H9 (cell line): ENCODE measurements around the gene DIAPH3. TPM values are rescaled to one million over a fixed set of nuclear protein-coding genes. Genes with fewer than 3 reads are reported as not detected.

Source experiments
- DNase-seq: peaks from one replicate; pipeline ENCODE4 v3.0.0-alpha.2; 2017
- H2AFZ ChIP-seq: one replicate; pipeline ENCODE4 v1.6.1; 2013; ENCODE audit warnings: mild to moderate bottlenecking, low read length, control low read depth, moderate library complexity
- H2AK5ac ChIP-seq: 2 replicates; pipeline ENCODE4 v1.6.1; 2013; ENCODE audit warnings: low read length, control low read depth, mixed read lengths; ENCODE audit not compliant: insufficient read length
- H2BK120ac ChIP-seq: one replicate; pipeline ENCODE4 v1.6.1; 2013; ENCODE audit warnings: low read depth, mild to moderate bottlenecking, low read length, control low read depth, inconsistent platforms; ENCODE audit not compliant: poor library complexity, severe bottlenecking
- H2BK12ac ChIP-seq: 2 replicates; pipeline ENCODE4 v1.6.1; 2013; ENCODE audit warnings: low read length, control low read depth, mixed read lengths, low read depth; ENCODE audit not compliant: insufficient read length
- H2BK15ac ChIP-seq: 2 replicates; pipeline ENCODE4 v1.6.1; 2013; ENCODE audit warnings: low read depth, low read length, control low read depth
- H2BK20ac ChIP-seq: one replicate; pipeline ENCODE4 v1.6.1; 2013; ENCODE audit warnings: low read depth, mild to moderate bottlenecking, low read length, control low read depth, inconsistent platforms; ENCODE audit not compliant: poor library complexity, severe bottlenecking
- H2BK5ac ChIP-seq: 2 replicates; pipeline ENCODE4 v1.6.1; 2013; ENCODE audit warnings: low read length, control low read depth, mixed read lengths; ENCODE audit not compliant: insufficient read length
- H3K14ac ChIP-seq: 2 replicates; pipeline ENCODE4 v1.6.1; 2013; ENCODE audit warnings: low read length, control low read depth; ENCODE audit not compliant: insufficient read depth
- H3K18ac ChIP-seq: 2 replicates; pipeline ENCODE4 v1.6.1; 2013; ENCODE audit warnings: low read depth, mild to moderate bottlenecking, mixed read lengths, low read length, control low read depth; ENCODE audit not compliant: insufficient read length
- H3K23ac ChIP-seq: 2 replicates; pipeline ENCODE4 v1.6.1; 2013; ENCODE audit warnings: low read length, control low read depth, mixed read lengths, low read depth; ENCODE audit not compliant: insufficient read length
- H3K23me2 ChIP-seq: 2 replicates; pipeline ENCODE4 v1.6.1; 2013; ENCODE audit warnings: low read depth, mild to moderate bottlenecking, mixed read lengths, low read length, control low read depth; ENCODE audit not compliant: insufficient read length, poor library complexity, severe bottlenecking
- H3K27ac ChIP-seq: 2 replicates; pipeline ENCODE4 v1.5.1; 2013; ENCODE audit warnings: low read length, control low read depth, mixed read lengths, low read depth; ENCODE audit not compliant: insufficient read length
- H3K27me3 ChIP-seq: 2 replicates; pipeline ENCODE4 v1.6.1; 2013; ENCODE audit warnings: low read length, control low read depth, inconsistent platforms; ENCODE audit not compliant: insufficient read depth
- H3K4ac ChIP-seq: 2 replicates; pipeline ENCODE4 v1.6.1; 2013; ENCODE audit warnings: low read depth, mild to moderate bottlenecking, control low read depth, inconsistent platforms, low read length, moderate library complexity
- H3K4me1 ChIP-seq: 2 replicates; pipeline ENCODE4 v1.6.1; 2013; ENCODE audit warnings: low read length, control low read depth, inconsistent platforms; ENCODE audit not compliant: insufficient read depth
- H3K4me2 ChIP-seq: 2 replicates; pipeline ENCODE4 v1.6.1; 2013; ENCODE audit warnings: low read length, control low read depth, mixed read lengths; ENCODE audit not compliant: insufficient read length, insufficient read depth
- H3K56ac ChIP-seq: 2 replicates; pipeline ENCODE4 v1.6.1; 2013; ENCODE audit warnings: low read depth, mild to moderate bottlenecking, mixed read lengths, low read length, control low read depth; ENCODE audit not compliant: insufficient read length
- H3K79me1 ChIP-seq: 2 replicates; pipeline ENCODE4 v1.6.1; 2013; ENCODE audit warnings: low read depth, mild to moderate bottlenecking, moderate library complexity, low read length, control low read depth, inconsistent platforms; ENCODE audit not compliant: insufficient read depth, poor library complexity, severe bottlenecking
- H3K79me2 ChIP-seq: 2 replicates; pipeline ENCODE4 v1.6.1; 2013; ENCODE audit warnings: low read length, control low read depth, inconsistent platforms; ENCODE audit not compliant: insufficient read depth
- H3K9ac ChIP-seq: 2 replicates; pipeline ENCODE4 v1.6.1; 2013; ENCODE audit warnings: low read length, control low read depth, mixed read lengths; ENCODE audit not compliant: insufficient read length; ENCODE audit errors: extremely low read depth
- H3K9me3 ChIP-seq: one replicate; pipeline ENCODE4 v1.6.1; 2013; ENCODE audit warnings: low read depth, low read length, inconsistent platforms; ENCODE audit not compliant: control insufficient read depth
- H3T11ph ChIP-seq: one replicate; pipeline ENCODE4 v1.6.1; 2013; ENCODE audit warnings: mild to moderate bottlenecking, low read length, control low read depth, inconsistent platforms
- H4K20me1 ChIP-seq: one replicate; pipeline ENCODE4 v1.6.1; 2013; ENCODE audit not compliant: control insufficient read depth, insufficient read length, insufficient read depth
- H4K5ac ChIP-seq: 2 replicates; pipeline ENCODE4 v1.6.1; 2013; ENCODE audit warnings: low read depth, mild to moderate bottlenecking, mixed read lengths, low read length, control low read depth; ENCODE audit not compliant: insufficient read length
- H4K8ac ChIP-seq: replicated peaks from 2 replicates; pipeline ENCODE4 v1.6.1; 2013; ENCODE audit warnings: low read length, control low read depth, mixed read lengths, low read depth; ENCODE audit not compliant: insufficient read length
- H4K91ac ChIP-seq: 2 replicates; pipeline ENCODE4 v1.6.1; 2013; ENCODE audit warnings: low read depth, mild to moderate bottlenecking, moderate library complexity, mixed read lengths, low read length, control low read depth; ENCODE audit not compliant: insufficient read length
- H3K27ac Mint-ChIP-seq, 3 experiments: 2 replicates in 2 of 3; 3 replicates in 1 of 3; pipeline ENCODE4 v1.8.0; 2020 to 2021; ENCODE audit warnings: mixed read lengths in 3 of 3, mild to moderate bottlenecking in 1 of 3, moderate library complexity in 1 of 3
- H3K27me3 Mint-ChIP-seq: 2 replicates; pipeline ENCODE4 v1.8.0; 2021; ENCODE audit warnings: low read depth, mild to moderate bottlenecking, moderate library complexity, mixed read lengths
- H3K36me3 Mint-ChIP-seq, 3 experiments: 2 replicates in 2 of 3; 3 replicates in 1 of 3; pipeline ENCODE4 v1.8.0; 2020 to 2021; ENCODE audit warnings: low read depth in 3 of 3, mixed read lengths in 3 of 3; ENCODE audit not compliant: insufficient read depth in 1 of 3
- H3K4me1 Mint-ChIP-seq, 2 experiments: 2 replicates each; pipeline ENCODE4 v1.8.0; 2020; ENCODE audit warnings: mixed read lengths in 2 of 2
- H3K4me3 Mint-ChIP-seq, 2 experiments: 2 replicates in 1 of 2; 3 replicates in 1 of 2; pipeline ENCODE4 v1.8.0; 2020 to 2021; ENCODE audit warnings: mild to moderate bottlenecking in 2 of 2, mixed read lengths in 2 of 2, moderate library complexity in 1 of 2
- H3K9me3 Mint-ChIP-seq, 2 experiments: 2 replicates in 1 of 2; 3 replicates in 1 of 2; pipeline ENCODE4 v1.8.0; 2020; ENCODE audit warnings: mild to moderate bottlenecking in 2 of 2, mixed read lengths in 2 of 2, moderate library complexity in 1 of 2
- CTCF ChIP-seq: fragments of 200-600 bp; sonication (generic); conservative IDR thresholded peaks from 3 replicates; pipeline ENCODE4 v1.8.0; 2021; ENCODE audit warnings: antibody characterized with exemption, mild to moderate bottlenecking
- WGBS: extraction: QIAGEN DNeasy Blood & Tissue Kit; methylation state at CpG from one replicate; pipeline ENCODE4 v1.1.7; 2013; ENCODE audit warnings: missing lambda C conversion rate, low lambda C conversion rate, mixed read lengths; ENCODE audit not compliant: insufficient read length; ENCODE audit errors: extremely low coverage; 5-methylcytosine and 5-hydroxymethylcytosine counted together
- total RNA-seq: library from RNA; stranded (reverse); gene quantifications from 2 replicates; pipeline ENCODE4 v1.2.1, GENCODE V29; 2021

Gene DIAPH3
- total RNA-seq, 1 experiment from 2014 or later, result 23.1 TPM

GRCh38 chr13:59651479-59651878, 512.2 kb downstream of the DIAPH3 start:
- H3K4me2 ChIP-seq, result no peak overlapping the region
- H2AK5ac ChIP-seq, result no peak overlapping the region
- H4K20me1 ChIP-seq, result no peaks in the 10 kb centered on the region
- H3K27ac Mint-ChIP-seq, result 0 out of 7 replicates have a peak overlapping the region, but pooled peaks of 1 of the 3 experiments have one; percentile 27
- no peak overlapping the region for H3T11ph ChIP-seq
- TF ChIP-seq CTCF, result no peak
- H2BK5ac ChIP-seq, result no peak overlapping the region
- H3K27ac ChIP-seq, result no peak overlapping the region
- H3K27me3 ChIP-seq, result no peaks in the 10 kb centered on the region
- no peaks in the 10 kb centered on the region for H3K9me3 ChIP-seq
- H3K79me2 ChIP-seq, result no peaks in the 10 kb centered on the region
- no peak for DNase-seq
- H2BK12ac ChIP-seq, result no peak overlapping the region
- H3K4me3 Mint-ChIP-seq, result no peak overlapping the region; a peak in 1 of 5 replicates
- WGBS, result no CpG with 5 or more reads among the region's 5 CpGs
- H2AFZ ChIP-seq, result no peak overlapping the region
- H3K18ac ChIP-seq, result no peak overlapping the region
- H2BK20ac ChIP-seq, result no peak overlapping the region
- no peaks in the 10 kb centered on the region for H3K23me2 ChIP-seq
- no peaks in the 10 kb centered on the region for H3K4me1 ChIP-seq
- H3K36me3 Mint-ChIP-seq, result peaks cover 0 to 8% (median 1%) of the 10 kb centered on the region in 3 experiments; a peak in 2 of 7 replicates
- peaks cover 0 to 2% of the 10 kb centered on the region in 2 experiments; a peak in 2 of 5 replicates for H3K9me3 Mint-ChIP-seq
- H3K23ac ChIP-seq, result no peak overlapping the region
- no peak overlapping the region for H3K14ac ChIP-seq
- H3K9ac ChIP-seq, result no peak overlapping the region
- no peak overlapping the region for H3K4ac ChIP-seq
- no peak overlapping the region for H4K91ac ChIP-seq
- no peak overlapping the region for H3K56ac ChIP-seq
- no peak overlapping the region for H2BK120ac ChIP-seq
- no peak overlapping the region for H2BK15ac ChIP-seq
- H4K5ac ChIP-seq, result no peak overlapping the region
- no peak overlapping the region for H4K8ac ChIP-seq
- peaks cover 3 to 4% of the 10 kb centered on the region in 2 experiments; a peak in 3 of 4 replicates for H3K4me1 Mint-ChIP-seq
- H3K27me3 Mint-ChIP-seq, result no peaks in the 10 kb centered on the region; the same call in 1 of the 2 replicates
- no peaks in the 10 kb centered on the region for H3K79me1 ChIP-seq
